Peyer's patch (tissue), 4 donors: ENCODE measurements around the gene ENTPD6.

Source experiments
- POLR2A ChIP-seq, 2 donors: fragments of 450-650 bp; IDR thresholded peaks; one replicate each; pipeline ENCODE4 v1.5.1; 2017; ENCODE audit warnings: antibody characterized with exemption in 2 of 2, mild to moderate bottlenecking in 2 of 2, moderate library complexity in 2 of 2
- TF ChIP-seq, protein P1 (sequence below), 6 experiments: fragments of 450-650 bp in 4 of 6; fragments of 200-600 bp in 2 of 6; sonication (generic) in 1 of 6; IDR thresholded peaks; one replicate each; pipeline ENCODE4 v1.5.1; 2017 to 2019; ENCODE audit warnings: antibody characterized with exemption in 6 of 6, mild to moderate bottlenecking in 3 of 6, moderate library complexity in 1 of 6

DNA sequence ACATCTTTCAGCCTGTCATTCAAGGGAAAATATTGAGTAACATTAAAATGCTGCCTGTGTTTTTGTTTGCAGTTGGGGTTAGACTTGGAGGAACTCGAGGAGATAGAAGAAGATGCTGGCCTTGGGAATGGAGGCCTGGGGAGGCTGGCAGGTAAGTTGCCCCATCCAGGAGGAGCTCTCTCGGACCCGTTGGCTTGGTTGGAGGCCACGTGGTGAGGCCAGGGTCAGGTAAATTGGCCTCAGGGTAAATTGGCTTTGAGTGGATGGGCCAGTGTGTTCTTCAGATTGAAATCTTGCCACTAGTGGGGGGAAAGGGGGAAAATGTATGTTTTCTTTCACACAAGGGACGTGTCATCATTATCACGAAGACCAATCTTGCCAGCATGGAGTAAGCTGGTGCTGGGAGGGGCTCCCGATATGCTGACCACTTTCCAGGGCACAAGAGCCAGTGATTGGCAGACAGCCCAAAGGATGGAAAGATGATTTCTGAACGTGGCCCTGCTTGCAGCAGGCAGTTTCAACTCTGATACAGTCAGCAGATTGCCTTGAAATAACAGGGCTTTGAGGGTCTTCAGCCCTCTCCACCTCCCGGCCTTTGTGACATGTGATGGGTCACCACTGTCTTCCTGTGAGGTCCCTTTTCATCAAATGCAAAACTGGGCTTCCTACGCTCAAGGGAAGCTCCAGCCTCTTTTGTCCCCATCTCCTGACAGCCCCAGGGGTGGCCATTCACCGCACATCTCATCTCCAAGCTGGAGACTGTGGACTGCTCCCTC, 73.7 kb downstream of the ENTPD6 start:
- TF ChIP-seq, protein P1, sequence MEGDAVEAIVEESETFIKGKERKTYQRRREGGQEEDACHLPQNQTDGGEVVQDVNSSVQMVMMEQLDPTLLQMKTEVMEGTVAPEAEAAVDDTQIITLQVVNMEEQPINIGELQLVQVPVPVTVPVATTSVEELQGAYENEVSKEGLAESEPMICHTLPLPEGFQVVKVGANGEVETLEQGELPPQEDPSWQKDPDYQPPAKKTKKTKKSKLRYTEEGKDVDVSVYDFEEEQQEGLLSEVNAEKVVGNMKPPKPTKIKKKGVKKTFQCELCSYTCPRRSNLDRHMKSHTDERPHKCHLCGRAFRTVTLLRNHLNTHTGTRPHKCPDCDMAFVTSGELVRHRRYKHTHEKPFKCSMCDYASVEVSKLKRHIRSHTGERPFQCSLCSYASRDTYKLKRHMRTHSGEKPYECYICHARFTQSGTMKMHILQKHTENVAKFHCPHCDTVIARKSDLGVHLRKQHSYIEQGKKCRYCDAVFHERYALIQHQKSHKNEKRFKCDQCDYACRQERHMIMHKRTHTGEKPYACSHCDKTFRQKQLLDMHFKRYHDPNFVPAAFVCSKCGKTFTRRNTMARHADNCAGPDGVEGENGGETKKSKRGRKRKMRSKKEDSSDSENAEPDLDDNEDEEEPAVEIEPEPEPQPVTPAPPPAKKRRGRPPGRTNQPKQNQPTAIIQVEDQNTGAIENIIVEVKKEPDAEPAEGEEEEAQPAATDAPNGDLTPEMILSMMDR (IDR thresholded peaks at IDR 0.05), result no peak
- TF ChIP-seq POLR2A (IDR thresholded peaks at IDR 0.05), result no peak
